B cell (primary cell): ENCODE results near the gene UCKL1.

Experiments
- EZH2 ChIP-seq: IDR thresholded peaks from 2 replicates; pipeline ENCODE4 v1.6.1; 2012; ENCODE audit warnings: borderline replicate concordance, low read depth, mild to moderate bottlenecking, moderate library complexity, low read length; ENCODE audit not compliant: insufficient read depth, poor library complexity, severe bottlenecking
- TF ChIP-seq, protein P1 (sequence below): fragments of 200-600 bp; IDR thresholded peaks from one replicate; pipeline ENCODE4 v1.8.0; 2022; ENCODE audit warnings: antibody characterized with exemption, mild to moderate bottlenecking

DNA sequence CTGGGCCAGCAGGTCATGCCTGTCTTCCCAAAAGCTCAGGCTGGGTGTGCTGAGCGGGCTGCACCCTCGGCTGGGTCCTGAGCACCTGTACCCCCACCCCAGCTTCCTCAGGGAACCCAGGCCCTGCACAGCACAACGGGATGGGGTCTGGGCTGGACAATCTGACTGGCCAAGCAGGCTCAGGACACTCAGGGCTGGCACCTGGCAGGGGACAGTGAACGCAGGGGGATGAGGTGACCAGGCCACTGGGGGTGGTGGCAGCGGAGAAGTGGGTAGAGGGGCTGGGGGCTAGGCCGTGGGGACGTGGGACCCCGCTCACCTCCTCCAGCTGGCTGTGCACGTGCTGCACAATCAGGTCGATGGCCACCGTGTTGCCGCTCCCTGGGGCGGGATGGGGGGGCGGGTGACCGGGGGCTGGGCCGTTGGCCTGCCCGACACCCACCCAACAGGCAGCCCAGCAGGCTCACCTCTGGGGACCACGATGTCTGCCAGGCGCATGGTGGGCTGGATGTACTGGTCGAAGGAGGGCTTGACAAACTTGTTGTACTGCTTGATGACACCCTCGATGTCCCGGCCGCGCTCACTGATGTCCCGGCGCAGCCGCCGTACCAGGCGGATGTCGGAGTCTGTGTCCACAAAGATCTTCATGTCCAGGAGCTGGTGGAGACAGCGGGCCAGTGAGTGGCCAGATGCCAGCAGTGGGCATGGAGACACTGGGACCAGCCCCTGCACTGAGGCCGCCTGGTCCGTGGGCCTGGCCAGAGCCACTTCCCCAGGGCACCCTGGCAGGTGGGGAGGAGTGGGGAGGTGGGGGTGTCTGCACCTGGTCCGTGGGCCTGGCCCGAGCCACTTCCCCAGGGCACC is 11.9 kb downstream of the UCKL1 start:
- TF ChIP-seq, protein P1, sequence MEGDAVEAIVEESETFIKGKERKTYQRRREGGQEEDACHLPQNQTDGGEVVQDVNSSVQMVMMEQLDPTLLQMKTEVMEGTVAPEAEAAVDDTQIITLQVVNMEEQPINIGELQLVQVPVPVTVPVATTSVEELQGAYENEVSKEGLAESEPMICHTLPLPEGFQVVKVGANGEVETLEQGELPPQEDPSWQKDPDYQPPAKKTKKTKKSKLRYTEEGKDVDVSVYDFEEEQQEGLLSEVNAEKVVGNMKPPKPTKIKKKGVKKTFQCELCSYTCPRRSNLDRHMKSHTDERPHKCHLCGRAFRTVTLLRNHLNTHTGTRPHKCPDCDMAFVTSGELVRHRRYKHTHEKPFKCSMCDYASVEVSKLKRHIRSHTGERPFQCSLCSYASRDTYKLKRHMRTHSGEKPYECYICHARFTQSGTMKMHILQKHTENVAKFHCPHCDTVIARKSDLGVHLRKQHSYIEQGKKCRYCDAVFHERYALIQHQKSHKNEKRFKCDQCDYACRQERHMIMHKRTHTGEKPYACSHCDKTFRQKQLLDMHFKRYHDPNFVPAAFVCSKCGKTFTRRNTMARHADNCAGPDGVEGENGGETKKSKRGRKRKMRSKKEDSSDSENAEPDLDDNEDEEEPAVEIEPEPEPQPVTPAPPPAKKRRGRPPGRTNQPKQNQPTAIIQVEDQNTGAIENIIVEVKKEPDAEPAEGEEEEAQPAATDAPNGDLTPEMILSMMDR, result no peak
- no peak for TF ChIP-seq EZH2
